Measurements from ENCODE around the gene ZNF485. TPM values are rescaled to one million over a fixed set of nuclear protein-coding genes. Genes with fewer than 3 reads are reported as not detected.

Gene ZNF485
- total and polyA plus RNA-seq, 5 donors from 2014 or later = 1.4 to 6.9 (median 2.5) TPM

- Mint-ChIP-seq H3K4me1 (peaks cover 7 to 22% (median 13%) of the 10 kb centered on the region in 4 donors), H3K36me3 (peaks cover 25% of the 10 kb centered on the region), H3K27me3 (peaks cover 17% of the 10 kb centered on the region), H3K4me3 (peak within 1 kb of the TSS; percentile 92 to 98 (median 94)), H3K27ac (peak within 1 kb of the TSS; percentile 87 to 94 (median 90)), H3K9me3 (peaks cover 0 to 36% (median 15%) of the 10 kb centered on the region in 7 donors)
- ATAC-seq (ENCODE audit: low read depth in 2 of 2) = peak; percentile 98
- peak; percentile 75 to 89 (median 83) for DNase-seq
- Histone ChIP-seq H3K36me3 (ENCODE audit: control insufficient read depth, insufficient read depth, low read length) (peaks cover 29% of the 10 kb centered on the region), H3K9me3 (ENCODE audit: control insufficient read depth in 2 of 2, low read length in 2 of 2) (peaks cover 32 to 33% of the 10 kb centered on the region in 2 experiments), H3K4me1 (ENCODE audit: control insufficient read depth, insufficient read depth, low read length, poor library complexity, severe bottlenecking) (peaks cover 8% of the 10 kb centered on the region), H3K4me3 (ENCODE audit: low read depth, low read length) (peak within 1 kb of the TSS; percentile 82), H3K27me3 (ENCODE audit: control insufficient read depth, insufficient read depth, low read length) (peaks cover 6% of the 10 kb centered on the region), H3K27ac (ENCODE audit: insufficient read depth, low read length, poor library complexity, severe bottlenecking) (peak within 1 kb of the TSS; percentile 74)
Measured at GRCh38 chr10:43648398-43649184, 42.4 kb downstream of the ZNF485 start, which contains the start of gene ZNF32. Gene ZNF32, minus strand, starts transcription at chr10:43648881. Its CDS starts 2,748 bp downstream, at chr10:43646133.

GRCh38 chr10:43649185-43649523, 42.9 kb downstream of the ZNF485 start:
- Mint-ChIP-seq H3K36me3 (peaks cover 24% of the 10 kb centered on the region), H3K9me3 (peaks cover 0 to 32% (median 15%) of the 10 kb centered on the region in 7 donors)
- H3K27ac ChIP-seq (ENCODE audit: insufficient read depth, low read length, poor library complexity, severe bottlenecking) = peak overlapping the region; percentile 74

GRCh38 chr10:43653746-43654145, 47.5 kb downstream of the ZNF485 start:
- H3K4me1 ChIP-seq (ENCODE audit: control insufficient read depth, insufficient read depth, low read length, poor library complexity, severe bottlenecking) = no peaks in the 10 kb centered on the region
- H3K9me3 ChIP-seq (ENCODE audit: control insufficient read depth in 2 of 2, low read length in 2 of 2) = no peaks in the 10 kb centered on the region
- no peaks in the 10 kb centered on the region for H3K36me3 ChIP-seq (ENCODE audit: control insufficient read depth, insufficient read depth, low read length)
- DNase-seq = no peak
- H3K4me3 ChIP-seq (ENCODE audit: low read depth, low read length) = no peak overlapping the region
- ATAC-seq (ENCODE audit: low read depth in 2 of 2) = no peak
- Mint-ChIP-seq H3K4me3 (no peak overlapping the region), H3K27ac (no peak overlapping the region), H3K36me3 (no peaks in the 10 kb centered on the region), H3K27me3 (peaks cover 21% of the 10 kb centered on the region), H3K4me1 (peaks cover 3 to 10% (median 5%) of the 10 kb centered on the region in 4 donors), H3K9me3 (peaks cover 0 to 3% (median 0%) of the 10 kb centered on the region in 7 donors)
- H3K27me3 ChIP-seq (ENCODE audit: control insufficient read depth, insufficient read depth, low read length) = peaks cover 6% of the 10 kb centered on the region
- no peak overlapping the region for H3K27ac ChIP-seq (ENCODE audit: insufficient read depth, low read length, poor library complexity, severe bottlenecking)

More at GRCh38 chr10:43649185-43649523, 42.9 kb downstream of the ZNF485 start:
- peaks cover 8% of the 10 kb centered on the region for H3K4me1 ChIP-seq (ENCODE audit: control insufficient read depth, insufficient read depth, low read length, poor library complexity, severe bottlenecking)
- Mint-ChIP-seq H3K4me1 (peaks cover 7 to 22% (median 13%) of the 10 kb centered on the region in 4 donors), H3K27me3 (peaks cover 21% of the 10 kb centered on the region), H3K27ac (peak overlapping the region; percentile 82 to 90 (median 86)), H3K4me3 (peak overlapping the region; percentile 91 to 98 (median 94))
- ATAC-seq (ENCODE audit: low read depth in 2 of 2) = no peak
- peaks cover 26 to 27% of the 10 kb centered on the region in 2 experiments for H3K9me3 ChIP-seq (ENCODE audit: control insufficient read depth in 2 of 2, low read length in 2 of 2)
- H3K36me3 ChIP-seq (ENCODE audit: control insufficient read depth, insufficient read depth, low read length) = peaks cover 23% of the 10 kb centered on the region
- peak overlapping the region; percentile 82 for H3K4me3 ChIP-seq (ENCODE audit: low read depth, low read length)
- peaks cover 6% of the 10 kb centered on the region for H3K27me3 ChIP-seq (ENCODE audit: control insufficient read depth, insufficient read depth, low read length)
- DNase-seq = no peak

- Histone ChIP-seq H3K27me3 (ENCODE audit: control insufficient read depth, insufficient read depth, low read length) (peaks cover 6% of the 10 kb centered on the region), H3K4me3 (ENCODE audit: low read depth, low read length) (no peak overlapping the region), H3K9me3 (ENCODE audit: control insufficient read depth in 2 of 2, low read length in 2 of 2) (no peaks in the 10 kb centered on the region), H3K4me1 (ENCODE audit: control insufficient read depth, insufficient read depth, low read length, poor library complexity, severe bottlenecking) (no peaks in the 10 kb centered on the region), H3K27ac (ENCODE audit: insufficient read depth, low read length, poor library complexity, severe bottlenecking) (no peak overlapping the region), H3K36me3 (ENCODE audit: control insufficient read depth, insufficient read depth, low read length) (no peaks in the 10 kb centered on the region)
- no peak for ATAC-seq (ENCODE audit: low read depth in 2 of 2)
- DNase-seq = no peak
- Mint-ChIP-seq H3K27ac (peak overlapping the region in 1 of 3 donors; percentile 20), H3K4me3 (no peak overlapping the region), H3K9me3 (peaks cover 0 to 1% (median 0%) of the 10 kb centered on the region in 7 donors), H3K36me3 (no peaks in the 10 kb centered on the region), H3K4me1 (no peaks in the 10 kb centered on the region), H3K27me3 (peaks cover 21% of the 10 kb centered on the region)
Measured at GRCh38 chr10:43655311-43655710, 49.1 kb downstream of the ZNF485 start.

- H3K36me3 ChIP-seq (ENCODE audit: control insufficient read depth, insufficient read depth, low read length) = no peaks in the 10 kb centered on the region
- no peak overlapping the region for H3K4me3 ChIP-seq (ENCODE audit: low read depth, low read length)
- Mint-ChIP-seq H3K4me1 (no peaks in the 10 kb centered on the region), H3K9me3 (peaks cover 0 to 4% (median 0%) of the 10 kb centered on the region in 7 donors), H3K27ac (no peak overlapping the region), H3K27me3 (peaks cover 12% of the 10 kb centered on the region), H3K36me3 (no peaks in the 10 kb centered on the region), H3K4me3 (no peak overlapping the region)
- no peak overlapping the region for H3K27ac ChIP-seq (ENCODE audit: insufficient read depth, low read length, poor library complexity, severe bottlenecking)
- no peaks in the 10 kb centered on the region for H3K27me3 ChIP-seq (ENCODE audit: control insufficient read depth, insufficient read depth, low read length)
- no peaks in the 10 kb centered on the region for H3K9me3 ChIP-seq (ENCODE audit: control insufficient read depth in 2 of 2, low read length in 2 of 2)
- no peaks in the 10 kb centered on the region for H3K4me1 ChIP-seq (ENCODE audit: control insufficient read depth, insufficient read depth, low read length, poor library complexity, severe bottlenecking)
- no peak for ATAC-seq (ENCODE audit: low read depth in 2 of 2)
- no peak for DNase-seq
Measured at GRCh38 chr10:43658227-43658626, 52.0 kb downstream of the ZNF485 start.

GRCh38 chr10:43665054-43665453, 58.8 kb downstream of the ZNF485 start:
- Histone ChIP-seq H3K4me3 (ENCODE audit: low read depth, low read length) (no peak overlapping the region), H3K9me3 (ENCODE audit: control insufficient read depth in 2 of 2, low read length in 2 of 2) (no peaks in the 10 kb centered on the region), H3K27ac (ENCODE audit: insufficient read depth, low read length, poor library complexity, severe bottlenecking) (no peak overlapping the region), H3K27me3 (ENCODE audit: control insufficient read depth, insufficient read depth, low read length) (no peaks in the 10 kb centered on the region), H3K36me3 (ENCODE audit: control insufficient read depth, insufficient read depth, low read length) (no peaks in the 10 kb centered on the region), H3K4me1 (ENCODE audit: control insufficient read depth, insufficient read depth, low read length, poor library complexity, severe bottlenecking) (no peaks in the 10 kb centered on the region)
- Mint-ChIP-seq H3K9me3 (peaks cover 0 to 7% (median 0%) of the 10 kb centered on the region in 7 donors), H3K27ac (no peak overlapping the region), H3K4me3 (no peak overlapping the region), H3K27me3 (peaks cover 34% of the 10 kb centered on the region), H3K4me1 (peaks cover 0 to 3% (median under 1%) of the 10 kb centered on the region in 4 donors), H3K36me3 (no peaks in the 10 kb centered on the region)
- DNase-seq (no peak), ATAC-seq (ENCODE audit: low read depth in 2 of 2) (no peak)

GRCh38 chr10:43666552-43666951, 60.3 kb downstream of the ZNF485 start:
- ATAC-seq (ENCODE audit: low read depth in 2 of 2) = peak in 1 of 2 donors; percentile 30
- Mint-ChIP-seq H3K27ac (no peak overlapping the region), H3K4me3 (no peak overlapping the region), H3K4me1 (peaks cover 0 to 4% (median 1%) of the 10 kb centered on the region in 4 donors), H3K9me3 (peaks cover 0 to 7% (median 0%) of the 10 kb centered on the region in 7 donors), H3K27me3 (peaks cover 43% of the 10 kb centered on the region), H3K36me3 (no peaks in the 10 kb centered on the region)
- Histone ChIP-seq H3K27me3 (ENCODE audit: control insufficient read depth, insufficient read depth, low read length) (no peaks in the 10 kb centered on the region), H3K36me3 (ENCODE audit: control insufficient read depth, insufficient read depth, low read length) (no peaks in the 10 kb centered on the region), H3K4me1 (ENCODE audit: control insufficient read depth, insufficient read depth, low read length, poor library complexity, severe bottlenecking) (no peaks in the 10 kb centered on the region), H3K27ac (ENCODE audit: insufficient read depth, low read length, poor library complexity, severe bottlenecking) (no peak overlapping the region), H3K4me3 (ENCODE audit: low read depth, low read length) (no peak overlapping the region), H3K9me3 (ENCODE audit: control insufficient read depth in 2 of 2, low read length in 2 of 2) (no peaks in the 10 kb centered on the region)
- no peak for DNase-seq
